HG03066 (cell line): Measurements from ENCODE around the gene MYBPHL.

Source experiments
- ATAC-seq: cut with Tn5 transposase; IDR thresholded peaks from one replicate; pipeline ENCODE4 v1.9.1; 2021; ENCODE audit warnings: low read depth; ENCODE audit not compliant: unreplicated experiment

The MYBPHL gene

DNA sequence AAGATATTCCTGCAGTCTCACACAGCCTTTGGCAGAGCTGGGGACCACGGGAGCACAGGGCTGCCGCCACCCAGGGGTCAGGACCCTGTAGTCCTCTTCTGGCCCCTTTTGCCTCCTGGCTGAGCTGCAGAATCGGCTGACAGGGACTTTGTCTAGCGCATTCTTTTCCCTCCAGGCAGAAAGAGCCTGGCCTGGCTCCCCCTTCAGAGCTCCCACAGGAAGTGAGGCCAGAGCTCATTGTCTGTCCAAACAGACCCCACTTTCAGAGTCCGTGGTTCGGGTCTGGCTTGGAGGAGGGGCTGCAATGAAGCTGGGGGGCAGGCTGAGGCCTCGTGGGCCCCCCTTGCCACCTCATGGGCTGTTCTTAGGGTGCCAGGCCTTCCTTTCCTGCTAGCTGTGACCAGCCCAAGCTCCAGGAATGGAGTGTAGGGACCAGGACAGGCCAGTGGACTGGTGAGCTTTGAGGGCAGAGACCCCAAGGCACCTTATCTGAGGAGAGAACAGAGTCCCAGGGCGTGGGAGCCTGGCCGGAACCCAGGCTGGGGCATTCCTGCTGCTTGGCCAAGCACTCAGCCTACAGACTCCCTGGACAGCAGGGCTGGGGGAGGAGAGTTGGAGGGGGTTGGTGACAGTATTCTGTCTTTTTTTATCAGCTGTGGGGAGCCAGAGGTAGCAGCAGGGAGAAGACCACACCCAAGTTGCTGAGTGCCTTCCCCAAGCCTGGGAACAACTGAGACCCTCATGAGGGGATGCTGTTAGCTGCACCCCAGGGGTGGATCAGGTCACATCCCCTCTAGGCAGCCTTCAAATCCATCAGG, 52.8 kb downstream of the MYBPHL start:
- ATAC-seq = no peak

DNA sequence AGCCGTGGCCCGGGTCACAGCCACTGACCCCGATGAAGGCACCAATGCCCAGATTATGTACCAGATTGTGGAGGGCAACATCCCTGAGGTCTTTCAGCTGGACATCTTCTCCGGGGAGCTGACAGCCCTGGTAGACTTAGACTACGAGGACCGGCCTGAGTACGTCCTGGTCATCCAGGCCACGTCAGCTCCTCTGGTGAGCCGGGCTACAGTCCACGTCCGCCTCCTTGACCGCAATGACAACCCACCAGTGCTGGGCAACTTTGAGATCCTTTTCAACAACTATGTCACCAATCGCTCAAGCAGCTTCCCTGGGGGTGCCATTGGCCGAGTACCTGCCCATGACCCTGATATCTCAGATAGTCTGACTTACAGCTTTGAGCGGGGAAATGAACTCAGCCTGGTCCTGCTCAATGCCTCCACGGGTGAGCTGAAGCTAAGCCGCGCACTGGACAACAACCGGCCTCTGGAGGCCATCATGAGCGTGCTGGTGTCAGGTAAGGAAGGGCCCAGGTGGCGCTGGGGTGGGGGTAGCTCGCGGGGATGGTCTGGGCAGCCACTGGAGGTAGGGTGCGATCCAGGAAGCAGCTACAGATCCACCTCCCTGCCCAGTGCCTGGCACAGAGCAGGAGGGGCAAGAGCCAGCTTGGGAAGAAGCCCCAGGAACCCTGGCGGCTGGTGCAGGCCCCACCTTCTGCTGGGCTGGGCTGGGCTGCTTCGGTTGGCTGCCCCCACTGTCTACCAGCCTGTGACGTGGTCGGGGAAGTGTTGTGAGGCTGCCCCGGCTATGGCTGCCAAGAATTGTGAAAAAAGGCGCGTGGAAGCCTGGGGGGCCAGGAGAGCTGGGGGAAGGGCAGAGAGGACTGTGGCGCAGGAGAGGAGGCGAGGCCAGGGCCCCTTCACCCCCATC, 53.7 kb downstream of the MYBPHL start:
- no peak for ATAC-seq

DNA sequence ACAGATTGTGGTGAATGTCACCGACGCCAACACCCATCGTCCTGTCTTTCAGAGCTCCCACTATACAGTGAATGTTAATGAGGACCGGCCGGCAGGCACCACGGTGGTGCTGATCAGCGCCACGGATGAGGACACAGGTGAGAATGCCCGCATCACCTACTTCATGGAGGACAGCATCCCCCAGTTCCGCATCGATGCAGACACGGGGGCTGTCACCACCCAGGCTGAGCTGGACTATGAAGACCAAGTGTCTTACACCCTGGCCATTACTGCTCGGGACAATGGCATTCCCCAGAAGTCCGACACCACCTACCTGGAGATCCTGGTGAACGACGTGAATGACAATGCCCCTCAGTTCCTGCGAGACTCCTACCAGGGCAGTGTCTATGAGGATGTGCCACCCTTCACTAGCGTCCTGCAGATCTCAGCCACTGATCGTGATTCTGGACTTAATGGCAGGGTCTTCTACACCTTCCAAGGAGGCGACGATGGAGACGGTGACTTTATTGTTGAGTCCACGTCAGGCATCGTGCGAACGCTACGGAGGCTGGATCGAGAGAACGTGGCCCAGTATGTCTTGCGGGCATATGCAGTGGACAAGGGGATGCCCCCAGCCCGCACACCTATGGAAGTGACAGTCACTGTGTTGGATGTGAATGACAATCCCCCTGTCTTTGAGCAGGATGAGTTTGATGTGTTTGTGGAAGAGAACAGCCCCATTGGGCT, 54.5 kb downstream of the MYBPHL start:
- no peak for ATAC-seq

DNA sequence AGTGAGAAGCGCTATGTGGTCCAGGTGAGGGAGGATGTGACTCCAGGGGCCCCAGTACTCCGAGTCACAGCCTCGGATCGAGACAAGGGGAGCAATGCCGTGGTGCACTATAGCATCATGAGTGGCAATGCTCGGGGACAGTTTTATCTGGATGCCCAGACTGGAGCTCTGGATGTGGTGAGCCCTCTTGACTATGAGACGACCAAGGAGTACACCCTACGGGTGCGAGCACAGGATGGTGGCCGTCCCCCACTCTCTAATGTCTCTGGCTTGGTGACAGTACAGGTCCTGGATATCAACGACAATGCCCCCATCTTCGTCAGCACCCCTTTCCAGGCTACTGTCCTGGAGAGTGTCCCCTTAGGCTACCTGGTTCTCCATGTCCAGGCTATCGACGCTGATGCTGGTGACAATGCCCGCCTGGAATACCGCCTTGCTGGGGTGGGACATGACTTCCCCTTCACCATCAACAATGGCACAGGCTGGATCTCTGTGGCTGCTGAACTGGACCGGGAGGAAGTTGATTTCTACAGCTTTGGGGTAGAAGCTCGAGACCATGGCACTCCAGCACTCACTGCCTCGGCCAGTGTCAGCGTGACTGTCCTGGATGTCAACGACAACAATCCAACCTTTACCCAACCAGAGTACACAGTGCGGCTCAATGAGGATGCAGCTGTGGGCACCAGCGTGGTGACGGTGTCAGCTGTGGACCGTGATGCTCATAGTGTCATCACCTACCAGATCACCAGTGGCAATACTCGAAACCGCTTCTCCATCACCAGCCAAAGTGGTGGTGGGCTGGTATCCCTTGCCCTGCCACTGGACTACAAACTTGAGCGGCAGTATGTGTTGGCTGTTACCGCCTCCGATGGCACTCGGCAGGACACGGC, 55.3 kb downstream of the MYBPHL start:
- ATAC-seq = no peak

DNA sequence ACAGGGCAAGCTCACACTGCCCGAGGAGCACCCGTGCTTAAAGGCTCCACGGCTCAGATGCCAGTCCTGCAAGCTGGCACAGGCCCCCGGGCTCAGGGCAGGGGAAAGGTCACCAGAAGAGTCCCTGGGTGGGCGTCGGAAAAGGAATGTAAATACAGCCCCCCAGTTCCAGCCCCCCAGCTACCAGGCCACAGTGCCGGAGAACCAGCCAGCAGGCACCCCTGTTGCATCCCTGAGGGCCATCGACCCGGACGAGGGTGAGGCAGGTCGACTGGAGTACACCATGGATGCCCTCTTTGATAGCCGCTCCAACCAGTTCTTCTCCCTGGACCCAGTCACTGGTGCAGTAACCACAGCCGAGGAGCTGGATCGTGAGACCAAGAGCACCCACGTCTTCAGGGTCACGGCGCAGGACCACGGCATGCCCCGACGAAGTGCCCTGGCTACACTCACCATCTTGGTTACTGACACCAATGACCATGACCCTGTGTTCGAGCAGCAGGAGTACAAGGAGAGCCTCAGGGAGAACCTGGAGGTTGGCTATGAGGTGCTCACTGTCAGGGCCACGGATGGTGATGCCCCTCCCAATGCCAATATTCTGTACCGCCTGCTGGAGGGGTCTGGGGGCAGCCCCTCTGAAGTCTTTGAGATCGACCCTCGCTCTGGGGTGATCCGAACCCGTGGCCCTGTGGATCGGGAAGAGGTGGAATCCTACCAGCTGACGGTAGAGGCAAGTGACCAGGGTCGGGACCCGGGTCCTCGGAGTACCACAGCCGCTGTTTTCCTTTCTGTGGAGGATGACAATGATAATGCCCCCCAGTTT, 56.1 kb downstream of the MYBPHL start:
- no peak for ATAC-seq

DNA sequence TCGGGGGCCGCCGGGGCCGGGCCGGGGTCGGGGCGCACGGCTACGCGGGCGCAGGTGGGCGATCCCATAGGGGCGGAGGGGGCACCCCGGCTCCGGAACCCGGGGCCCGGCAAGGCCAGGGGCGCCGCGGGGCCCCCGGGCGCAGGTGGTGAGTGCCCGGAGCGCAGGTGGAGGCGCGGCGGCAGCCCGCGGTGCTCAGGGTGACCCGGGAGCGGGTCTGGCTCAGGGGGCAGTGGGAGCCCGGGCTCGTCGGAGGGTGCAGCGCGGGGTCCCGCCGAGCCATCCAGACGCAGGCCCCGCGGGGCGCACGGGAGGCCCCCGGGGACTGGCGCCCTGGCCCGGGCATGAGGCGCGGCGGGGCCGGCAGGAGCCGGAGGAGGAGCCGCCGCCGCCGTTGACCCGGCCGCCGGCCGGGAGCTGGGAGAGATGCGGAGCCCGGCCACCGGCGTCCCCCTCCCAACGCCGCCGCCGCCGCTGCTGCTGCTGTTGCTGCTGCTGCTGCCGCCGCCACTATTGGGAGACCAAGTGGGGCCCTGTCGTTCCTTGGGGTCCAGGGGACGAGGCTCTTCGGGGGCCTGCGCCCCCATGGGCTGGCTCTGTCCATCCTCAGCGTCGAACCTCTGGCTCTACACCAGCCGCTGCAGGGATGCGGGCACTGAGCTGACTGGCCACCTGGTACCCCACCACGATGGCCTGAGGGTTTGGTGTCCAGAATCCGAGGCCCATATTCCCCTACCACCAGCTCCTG, 57.0 kb downstream of the MYBPHL start:
- ATAC-seq = peak; percentile 26

DNA sequence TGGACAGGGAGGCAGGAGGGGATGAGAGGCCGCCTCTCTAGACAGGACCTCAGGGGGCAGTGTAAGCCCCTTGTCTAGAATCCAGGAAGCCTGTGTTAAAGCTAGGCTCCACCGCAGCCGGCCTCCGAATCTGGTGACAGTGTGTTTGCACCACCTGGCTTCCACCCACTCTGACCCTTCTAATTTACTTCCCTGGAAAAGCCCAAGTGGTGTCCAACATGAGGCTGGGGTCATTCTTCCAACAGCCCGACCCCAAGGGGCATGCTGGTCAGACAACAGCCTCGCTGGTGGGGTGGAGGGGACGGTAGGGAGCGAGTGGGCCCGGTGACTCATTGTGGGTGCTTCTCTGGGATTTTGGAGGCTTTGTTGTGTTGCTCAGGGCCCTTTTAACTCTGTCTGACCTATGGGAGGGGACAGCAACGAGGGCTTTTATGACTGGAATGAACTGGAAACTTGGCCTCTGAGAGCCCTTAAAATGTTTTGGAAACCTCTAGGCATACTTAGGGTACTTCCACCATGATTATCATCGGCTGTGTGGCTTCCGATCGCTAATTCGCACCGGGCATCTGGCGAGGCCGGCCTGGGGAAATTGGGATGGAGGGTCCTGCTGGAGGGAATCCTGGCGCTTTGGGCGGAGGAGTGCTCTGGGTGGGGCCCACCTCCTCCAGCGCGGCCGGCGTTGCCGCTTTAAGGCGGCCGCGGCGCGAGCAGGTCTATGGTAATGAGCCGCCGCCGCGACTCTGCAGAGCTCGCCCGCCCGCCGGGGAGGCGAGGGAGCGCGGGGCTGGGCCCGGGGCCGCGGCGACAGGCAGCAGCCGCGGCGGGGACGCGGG, 57.8 kb downstream of the MYBPHL start, which contains the start of gene CELSR2:
Gene CELSR2 (plus strand): TSS at position 743 of the 833 bp plus-strand sequence. CDS start 541 bp downstream, outside the sequence.
- peak; percentile 83 for ATAC-seq

DNA sequence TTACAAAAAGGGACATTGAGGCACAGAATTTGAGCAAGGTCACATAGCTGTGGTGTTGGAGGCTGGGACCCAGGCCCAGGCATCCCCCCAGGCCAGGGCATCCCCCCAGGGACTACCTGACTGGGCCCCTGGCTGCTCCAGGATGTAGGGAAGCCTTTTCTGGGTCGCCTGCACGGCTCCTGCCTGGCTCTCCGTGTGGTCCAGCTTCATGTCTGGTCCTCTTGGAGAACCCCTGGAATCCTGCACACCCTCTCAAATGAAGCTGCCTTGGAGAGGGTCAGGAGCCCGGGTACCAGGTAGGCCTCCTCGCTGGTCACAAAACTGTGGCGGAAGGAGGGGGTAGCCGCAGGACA, 58.4 kb downstream of the MYBPHL start:
- ATAC-seq = no peak

DNA sequence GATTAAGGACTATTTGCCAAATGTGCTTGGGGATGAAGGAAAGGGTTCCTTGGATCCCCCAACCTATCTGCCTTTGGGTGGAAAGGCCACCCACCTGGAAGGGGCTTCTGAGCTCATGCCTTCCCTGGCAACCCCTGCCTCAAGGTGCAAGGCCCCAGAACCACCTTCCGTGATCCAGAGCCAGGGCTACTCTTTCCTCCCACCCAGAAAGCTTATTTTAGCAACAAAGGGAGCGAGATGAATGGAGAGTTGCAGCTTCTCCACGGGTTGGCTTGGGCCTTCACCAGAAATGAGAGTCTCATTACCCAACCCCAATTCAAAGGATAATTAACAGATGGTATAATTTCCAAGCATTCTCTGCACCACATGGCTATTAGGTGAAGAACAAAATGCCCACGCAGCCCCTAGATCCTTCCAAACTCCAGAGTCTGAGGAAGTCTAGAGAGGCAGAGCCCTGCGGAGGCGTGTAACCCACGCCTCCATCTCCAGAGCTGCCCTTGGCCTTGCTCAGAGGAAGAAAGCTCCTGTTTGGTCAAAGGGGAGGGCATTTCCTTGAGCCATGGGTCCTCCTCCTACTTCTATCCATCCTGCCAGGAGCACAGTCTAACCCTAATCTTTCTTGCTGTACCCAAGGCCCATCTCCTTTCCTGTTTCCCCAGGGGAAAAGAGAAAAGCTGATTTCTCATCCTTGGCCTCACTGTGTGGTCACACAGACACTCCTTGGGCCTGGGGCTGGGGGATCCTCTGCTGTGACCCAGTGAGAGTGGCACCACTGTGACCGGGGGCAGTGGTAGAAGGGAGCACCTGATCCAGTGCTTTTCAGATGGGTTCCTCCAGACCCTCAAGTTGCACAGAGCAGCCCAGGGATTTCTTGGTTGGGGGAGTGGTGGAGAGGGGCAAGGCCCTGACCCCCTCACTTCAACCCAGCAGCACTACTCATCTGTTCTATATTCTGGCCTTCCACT, 59.1 kb downstream of the MYBPHL start:
- no peak for ATAC-seq

DNA sequence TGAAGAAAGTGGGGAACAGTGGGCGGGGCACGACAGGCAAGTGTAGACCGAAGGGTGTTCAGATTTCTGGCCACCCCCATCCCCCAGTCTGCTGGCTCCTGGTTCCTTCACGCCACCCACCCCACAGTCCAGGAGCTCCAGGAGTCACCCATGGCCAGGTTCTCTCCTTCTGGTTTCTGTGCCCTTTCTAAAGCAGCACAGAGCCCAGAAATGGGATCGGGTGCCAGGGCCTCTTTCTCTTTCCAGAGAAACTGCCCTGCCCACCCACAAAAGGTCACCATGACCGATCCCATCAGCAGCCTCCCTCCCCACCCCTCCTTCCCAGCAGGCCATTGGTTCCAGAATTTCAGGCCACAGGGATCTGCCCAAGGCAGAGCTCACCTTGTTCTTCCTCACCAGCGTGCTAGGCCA, 60.7 kb downstream of the MYBPHL start:
- ATAC-seq = no peak

DNA sequence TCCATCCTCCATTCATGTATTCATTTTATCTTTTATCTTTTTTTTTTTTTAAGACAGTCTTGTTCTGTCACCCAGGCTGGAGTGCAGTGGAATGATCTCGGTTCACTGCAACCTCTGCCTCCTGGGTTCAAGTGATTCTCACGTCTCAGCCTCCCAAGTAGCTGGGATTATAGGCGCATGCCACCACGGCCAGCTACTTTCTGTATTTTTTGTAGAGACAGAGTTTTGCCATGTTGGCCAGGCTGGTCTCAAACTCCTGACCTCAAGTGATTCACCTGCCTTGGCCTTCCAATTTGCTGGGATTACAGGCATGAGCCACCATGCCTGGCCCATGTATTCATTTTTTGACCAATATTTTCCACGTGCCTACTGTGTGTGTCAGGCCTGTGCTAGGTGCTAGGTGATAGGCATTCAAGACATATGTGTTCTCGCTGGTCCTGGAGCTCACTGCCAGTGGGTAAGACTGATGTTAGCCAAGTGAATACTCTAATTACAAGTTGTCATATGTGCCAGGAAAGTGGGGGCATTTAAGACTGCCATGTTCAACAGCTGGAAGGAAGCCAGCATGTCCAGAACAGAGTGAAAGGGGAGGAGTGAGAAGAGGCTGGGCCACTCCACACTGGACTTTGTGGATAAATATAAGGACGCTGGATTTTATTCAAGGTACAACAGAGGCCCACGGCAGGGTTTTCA, 62.8 kb downstream of the MYBPHL start:
- ATAC-seq = no peak

DNA sequence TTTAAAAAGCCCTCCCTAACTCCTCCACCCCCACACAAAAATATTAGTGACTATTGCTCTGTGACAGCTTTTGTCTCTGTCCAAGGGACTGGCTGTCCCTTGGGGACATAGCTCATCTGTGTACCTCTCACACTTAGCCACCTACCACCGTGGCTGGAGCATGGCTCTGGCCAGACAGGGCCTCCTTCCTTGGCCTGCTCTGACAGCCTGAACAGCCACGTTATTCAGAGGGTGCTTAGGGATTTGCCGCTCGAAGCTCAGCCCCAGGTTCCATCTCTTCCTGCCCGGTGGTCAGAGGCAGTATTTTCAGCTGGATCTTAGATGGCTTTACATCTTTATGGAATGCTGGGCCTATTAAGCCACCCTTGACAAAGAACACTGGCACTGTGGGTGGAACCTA, 63.6 kb downstream of the MYBPHL start:
- ATAC-seq = no peak

DNA sequence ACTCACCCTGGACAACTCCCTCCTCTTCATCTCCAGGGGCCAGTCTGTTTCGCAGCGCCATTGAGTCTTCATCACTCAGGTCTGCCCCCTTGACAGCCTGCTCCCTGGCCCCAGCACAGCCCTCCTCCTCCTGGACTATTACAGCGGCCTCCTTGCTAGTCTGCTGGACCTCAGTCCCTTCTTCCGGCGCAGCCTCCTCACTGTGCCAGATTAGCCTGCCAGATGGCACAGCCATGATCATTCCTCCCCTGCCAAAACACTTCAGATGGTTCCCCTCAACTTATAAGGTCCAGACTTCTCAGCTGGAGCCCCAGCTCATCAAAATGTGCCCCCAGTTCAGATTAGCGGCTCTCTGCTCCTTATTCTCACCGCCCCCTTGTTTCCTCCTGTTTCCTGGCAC, 64.4 kb downstream of the MYBPHL start:
- no peak for ATAC-seq
